Measurements from ENCODE around the gene RILP. TPM values are rescaled to one million over a fixed set of nuclear protein-coding genes. Genes with fewer than 3 reads are reported as not detected.
A peak's percentile ranks its signal among the peaks of the same experiment; 100 is the strongest.
"Not testable (repeated sequence)": the region's sequence is repeated elsewhere in the genome, so short reads cannot be mapped to it uniquely, and the experiment has no call there.

Gene RILP
- total RNA-seq, 1 experiment from 2014 or later = 32.8 TPM

DNA sequence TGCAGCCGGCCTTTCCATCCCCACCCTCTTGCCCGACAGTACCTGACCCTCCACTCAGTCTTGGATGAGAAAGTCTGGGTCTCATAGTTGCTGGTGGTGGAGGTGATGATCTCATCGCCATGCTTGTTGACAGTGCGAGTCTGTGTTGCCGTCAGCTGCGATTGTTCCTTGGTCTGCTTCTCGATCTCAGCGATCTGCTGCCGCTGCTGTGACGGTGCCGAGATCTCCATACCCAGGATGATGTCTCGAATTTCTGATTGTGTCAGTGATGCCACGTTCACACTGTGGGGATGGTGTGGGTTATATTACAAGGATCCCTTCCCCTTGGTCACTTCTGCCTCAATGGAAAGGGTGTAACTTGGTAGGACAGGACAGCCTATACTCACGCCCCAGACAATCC lies 4.1 kb upstream of the RILP start:
- H3K4me3 ChIP-seq (ENCODE audit: insufficient read depth, low read depth, low read length) = no peak overlapping the region
- no peaks in the 10 kb centered on the region for H3K27me3 ChIP-seq (ENCODE audit: control insufficient read depth, insufficient read depth, low read length)
- no peak for DNase-seq
- peaks cover 63% of the 10 kb centered on the region for H3K36me3 ChIP-seq (replicated peaks; ENCODE audit: control insufficient read depth, insufficient read depth, low read length)

DNA sequence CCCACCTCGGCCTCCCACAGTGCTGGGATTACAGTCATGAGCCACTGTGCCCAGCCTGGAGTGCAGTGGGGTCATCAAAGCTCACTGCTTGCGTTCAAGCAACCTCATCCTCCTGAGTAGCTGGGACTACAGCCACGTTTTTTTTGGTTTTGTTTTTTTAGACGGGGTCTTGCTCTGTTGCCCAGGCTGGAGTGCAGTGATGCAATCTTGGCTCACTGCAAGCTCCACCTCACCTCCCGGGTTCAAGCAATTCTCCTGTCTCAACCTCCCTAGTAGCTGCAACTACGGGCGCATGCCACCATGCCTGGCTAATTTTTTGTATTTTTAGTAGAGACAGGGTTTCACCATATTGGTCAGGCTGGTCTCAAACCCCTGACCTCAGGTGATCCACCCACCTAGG lies 3.1 kb upstream of the RILP start:
- H3K27me3 ChIP-seq (ENCODE audit: control insufficient read depth, insufficient read depth, low read length); H3K4me3 ChIP-seq (ENCODE audit: insufficient read depth, low read depth, low read length); DNase-seq: not testable (repeated sequence)
- peaks cover 54% of the 10 kb centered on the region for H3K36me3 ChIP-seq (replicated peaks; ENCODE audit: control insufficient read depth, insufficient read depth, low read length)

- DNase-seq = no peak
- Histone ChIP-seq H3K36me3 (replicated peaks; ENCODE audit: control insufficient read depth, insufficient read depth, low read length) (peaks cover 48% of the 10 kb centered on the region), H3K27me3 (ENCODE audit: control insufficient read depth, insufficient read depth, low read length) (no peaks in the 10 kb centered on the region), H3K4me3 (ENCODE audit: insufficient read depth, low read depth, low read length) (no peak overlapping the region)
Observed at GRCh38 chr17:1651559-1651844, 1.8 kb upstream of the RILP start.

GRCh38 chr17:1650731-1651558 lies 1.3 kb upstream of the RILP start:
- peaks cover 42% of the 10 kb centered on the region for H3K36me3 ChIP-seq (replicated peaks; ENCODE audit: control insufficient read depth, insufficient read depth, low read length)
- no peak overlapping the region for H3K4me3 ChIP-seq (ENCODE audit: insufficient read depth, low read depth, low read length)
- no peaks in the 10 kb centered on the region for H3K27me3 ChIP-seq (ENCODE audit: control insufficient read depth, insufficient read depth, low read length)
- DNase-seq = no peak

- Histone ChIP-seq H3K27me3 (ENCODE audit: control insufficient read depth, insufficient read depth, low read length) (peaks cover 6% of the 10 kb centered on the region), H3K36me3 (replicated peaks; ENCODE audit: control insufficient read depth, insufficient read depth, low read length) (peaks cover 32% of the 10 kb centered on the region), H3K4me3 (ENCODE audit: insufficient read depth, low read depth, low read length) (peak overlapping the region; percentile 78)
- DNase-seq = peak; percentile 99
Observed at GRCh38 chr17:1648963-1649843, 463 bp downstream of the RILP start.

DNA sequence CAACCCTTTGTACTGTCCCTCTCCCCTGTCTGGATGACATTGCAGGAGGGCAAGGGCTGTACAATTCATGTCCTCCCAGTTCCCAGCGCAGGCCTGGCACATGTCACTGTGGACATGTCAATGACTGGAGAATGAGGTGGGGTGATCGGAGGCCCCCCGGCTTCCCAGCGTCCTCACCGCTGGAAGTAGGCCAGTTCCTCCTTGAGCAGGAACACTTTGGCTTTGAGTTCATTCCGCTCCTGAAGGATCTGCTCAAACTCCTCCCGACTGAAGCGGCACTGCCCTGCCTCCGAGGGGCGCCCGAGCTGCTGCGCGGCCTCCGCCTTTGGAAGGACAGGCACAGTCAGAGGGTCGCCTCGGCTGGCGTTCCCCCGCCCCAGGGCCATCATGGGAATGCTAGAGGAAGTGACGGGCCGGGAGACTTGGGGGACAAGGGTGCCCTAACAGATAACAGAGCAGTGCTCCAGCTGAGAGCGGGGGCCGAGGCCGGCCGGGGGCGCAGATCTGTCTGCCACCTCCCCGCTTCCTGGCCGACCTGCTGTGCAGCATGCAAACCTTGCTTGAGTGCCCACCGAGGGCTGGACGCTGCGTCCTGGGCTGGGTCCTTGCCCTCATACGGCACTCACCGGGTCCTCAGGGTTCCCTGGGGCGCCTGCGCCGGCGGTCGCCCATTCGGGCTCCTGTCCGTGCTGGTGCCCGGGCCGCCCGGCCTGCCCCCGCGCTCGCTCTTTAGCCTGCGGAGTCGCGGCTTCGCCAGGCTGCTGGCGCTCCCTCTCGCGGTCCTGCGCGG lies 1.3 kb downstream of the RILP start:
- peaks cover 25% of the 10 kb centered on the region for H3K36me3 ChIP-seq (replicated peaks; ENCODE audit: control insufficient read depth, insufficient read depth, low read length)
- peaks cover 8% of the 10 kb centered on the region for H3K27me3 ChIP-seq (ENCODE audit: control insufficient read depth, insufficient read depth, low read length)
- peak; percentile 84 for DNase-seq
- peak overlapping the region; percentile 78 for H3K4me3 ChIP-seq (ENCODE audit: insufficient read depth, low read depth, low read length)

DNA sequence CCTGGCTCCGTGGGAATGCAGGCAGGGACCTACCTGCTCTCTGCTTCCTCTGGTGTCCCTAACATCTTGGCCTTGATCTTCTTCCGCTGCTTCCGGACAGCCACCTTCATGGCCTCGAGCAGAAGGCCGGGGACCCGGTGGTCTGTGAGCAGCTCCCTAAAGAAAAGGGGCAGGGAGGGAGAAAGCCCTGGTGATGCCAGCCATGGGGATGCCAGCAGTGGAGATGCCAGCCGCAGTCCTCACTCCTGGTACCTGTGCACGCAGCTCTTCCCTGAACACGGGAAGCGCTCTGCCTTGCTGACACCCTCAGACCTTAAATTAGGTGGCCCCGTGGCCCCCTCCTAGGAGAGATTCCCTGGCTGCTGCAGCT lies 1.9 kb downstream of the RILP start:
- peaks cover 20% of the 10 kb centered on the region for H3K36me3 ChIP-seq (replicated peaks; ENCODE audit: control insufficient read depth, insufficient read depth, low read length)
- peaks cover 8% of the 10 kb centered on the region for H3K27me3 ChIP-seq (ENCODE audit: control insufficient read depth, insufficient read depth, low read length)
- peak; percentile 33 for DNase-seq
- H3K4me3 ChIP-seq (ENCODE audit: insufficient read depth, low read depth, low read length) = no peak overlapping the region

GRCh38 chr17:1646199-1646875 lies 3.3 kb downstream of the RILP start:
- H3K36me3 ChIP-seq (replicated peaks; ENCODE audit: control insufficient read depth, insufficient read depth, low read length) = peaks cover 8% of the 10 kb centered on the region
- peak; percentile 49 for DNase-seq
- no peak overlapping the region for H3K4me3 ChIP-seq (ENCODE audit: insufficient read depth, low read depth, low read length)
- peaks cover 8% of the 10 kb centered on the region for H3K27me3 ChIP-seq (ENCODE audit: control insufficient read depth, insufficient read depth, low read length)

DNA sequence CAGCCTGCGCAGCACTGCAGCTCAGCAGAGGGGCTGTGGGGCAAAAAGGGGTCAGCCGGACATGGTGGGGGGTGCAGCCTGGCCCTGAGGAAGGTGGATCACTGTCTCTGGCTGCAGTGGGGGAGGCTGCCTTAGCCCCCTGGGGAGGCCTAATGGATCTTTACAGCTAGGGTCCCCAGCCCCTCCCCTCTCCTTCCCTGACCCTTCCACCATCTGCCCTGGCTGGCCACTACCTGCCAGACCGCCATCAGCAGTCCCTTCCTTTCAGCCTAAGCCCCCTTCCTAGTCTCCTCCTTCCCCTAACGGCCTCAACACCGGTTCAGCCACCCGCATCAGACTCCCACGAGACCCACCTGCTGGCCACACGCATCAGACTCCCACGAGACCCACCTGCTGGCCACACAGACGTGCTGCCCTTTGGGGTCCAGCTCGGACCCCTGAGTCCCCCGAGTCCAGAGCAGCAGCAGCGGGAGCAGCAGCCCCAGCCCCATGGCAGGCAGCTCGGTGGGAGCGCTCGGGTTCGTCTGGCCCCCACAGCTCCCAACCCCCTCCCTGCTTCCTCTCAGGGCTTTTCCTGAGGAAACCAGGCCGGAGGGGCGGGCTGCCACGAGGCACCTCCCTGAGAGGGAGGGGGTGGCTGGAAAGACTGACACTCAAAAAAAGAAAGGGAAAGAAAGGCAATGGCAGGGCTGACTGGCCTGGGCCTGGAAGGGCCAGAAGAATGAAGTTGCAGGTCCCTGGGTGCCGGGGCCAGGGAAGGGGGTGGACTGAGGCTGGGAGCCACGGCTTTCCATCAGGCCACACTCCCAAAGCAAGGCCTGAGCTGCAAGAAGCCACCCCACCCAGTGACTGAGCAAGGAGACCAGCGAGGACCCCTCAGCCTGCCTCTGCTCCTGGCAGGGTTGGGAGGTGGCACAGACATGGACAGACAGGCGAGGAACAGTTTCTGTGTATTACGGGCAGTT lies 4.2 kb downstream of the RILP start, which contains the start of gene SCARF1:
Gene SCARF1 (minus strand): TSS at position 526 of the 965 bp plus-strand sequence. CDS start 35 bp downstream, at position 491.
- peak; percentile 76 for DNase-seq
- no peaks in the 10 kb centered on the region; the same call in 1 of the 2 replicates for H3K36me3 ChIP-seq (replicated peaks; ENCODE audit: control insufficient read depth, insufficient read depth, low read length)
- H3K27me3 ChIP-seq (ENCODE audit: control insufficient read depth, insufficient read depth, low read length) = peaks cover 8% of the 10 kb centered on the region
- H3K4me3 ChIP-seq (ENCODE audit: insufficient read depth, low read depth, low read length) = peak within 1 kb of the TSS; percentile 21

- DNase-seq = peak; percentile 57
- Histone ChIP-seq H3K36me3 (replicated peaks; ENCODE audit: control insufficient read depth, insufficient read depth, low read length) (no peaks in the 10 kb centered on the region), H3K27me3 (ENCODE audit: control insufficient read depth, insufficient read depth, low read length) (peaks cover 8% of the 10 kb centered on the region), H3K4me3 (ENCODE audit: insufficient read depth, low read depth, low read length) (no peak overlapping the region)
Observed at GRCh38 chr17:1644493-1645206, 5.0 kb downstream of the RILP start.

DNA sequence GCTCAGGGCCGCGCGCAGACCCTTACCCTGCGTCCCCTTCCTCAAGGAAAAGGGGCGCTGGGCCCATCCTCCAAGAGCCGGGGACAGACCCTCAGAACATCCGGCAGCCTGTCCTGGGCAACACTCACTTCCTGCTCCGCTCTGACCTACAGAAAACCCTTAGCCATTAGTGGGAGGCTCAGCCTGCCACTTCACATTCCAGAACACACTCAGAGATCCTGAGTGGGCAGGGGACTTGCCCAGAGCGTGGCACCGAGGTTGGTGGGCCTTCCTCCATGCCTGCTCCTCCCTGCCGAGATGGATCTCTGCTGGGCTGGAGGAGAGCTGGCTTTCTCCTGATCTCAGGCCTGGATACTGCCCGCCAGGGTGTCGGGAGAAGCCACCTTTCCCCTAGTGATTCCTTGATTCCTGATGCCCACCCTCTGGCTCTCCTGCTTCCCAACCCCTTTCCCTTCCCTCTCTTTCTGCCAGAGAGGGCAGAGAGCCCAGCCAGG lies 5.6 kb downstream of the RILP start:
- DNase-seq = peak; percentile 62
- peaks cover 8% of the 10 kb centered on the region for H3K27me3 ChIP-seq (ENCODE audit: control insufficient read depth, insufficient read depth, low read length)
- peak overlapping the region; percentile 53 for H3K4me3 ChIP-seq (ENCODE audit: insufficient read depth, low read depth, low read length)

DNA sequence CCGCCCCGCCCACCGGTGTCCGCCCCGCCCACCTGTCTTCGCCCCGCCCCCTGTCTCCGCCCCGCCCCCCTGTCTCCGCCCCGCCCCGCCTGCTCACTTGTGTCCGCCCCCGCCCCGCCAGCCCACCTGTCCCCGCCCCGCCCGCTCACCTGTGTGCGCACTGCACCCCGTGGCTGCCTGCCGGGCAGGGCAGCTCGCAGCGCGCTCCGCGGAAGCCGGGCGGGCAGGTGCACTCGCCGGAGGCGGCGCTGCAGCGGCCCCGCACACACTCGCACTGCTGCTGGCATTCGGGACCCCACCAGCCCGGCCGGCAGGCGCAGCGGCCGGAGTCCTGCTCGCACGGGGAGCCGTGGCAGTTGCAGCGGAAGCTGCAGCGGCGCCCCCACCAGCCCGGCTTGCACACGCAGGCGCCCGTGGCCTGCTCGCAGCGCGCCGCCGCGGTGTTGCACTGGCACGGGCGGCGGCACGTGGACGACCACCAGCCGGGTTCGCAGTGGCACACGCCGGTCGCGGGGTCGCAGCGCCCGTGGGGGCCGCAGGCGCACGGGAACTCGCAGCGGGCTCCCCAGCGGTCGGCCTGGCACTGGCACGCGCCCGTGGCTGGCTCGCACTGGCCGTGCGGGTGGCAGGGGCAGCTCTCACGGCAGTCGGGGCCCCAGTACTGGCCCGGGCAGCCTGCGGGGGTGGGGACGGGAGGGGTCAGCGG lies 6.2 kb downstream of the RILP start:
- Histone ChIP-seq H3K27me3 (ENCODE audit: control insufficient read depth, insufficient read depth, low read length) (peaks cover 8% of the 10 kb centered on the region), H3K36me3 (replicated peaks; ENCODE audit: control insufficient read depth, insufficient read depth, low read length) (no peaks in the 10 kb centered on the region), H3K4me3 (ENCODE audit: insufficient read depth, low read depth, low read length) (peak overlapping the region; percentile 53)
- peak; percentile 99 for DNase-seq

More for the DNA sequence above, 5.6 kb downstream of the RILP start:
- H3K36me3 ChIP-seq (replicated peaks; ENCODE audit: control insufficient read depth, insufficient read depth, low read length) = no peaks in the 10 kb centered on the region

Data from H7 (cell line).